ENCODE data around the gene SPAG6. TPM values are rescaled to one million over a fixed set of nuclear protein-coding genes. Genes with fewer than 3 reads are reported as not detected.

SPAG6 gene
- polyA plus RNA-seq, 3 donors, result 0.11 to 0.13 TPM; not detected in 1

DNA sequence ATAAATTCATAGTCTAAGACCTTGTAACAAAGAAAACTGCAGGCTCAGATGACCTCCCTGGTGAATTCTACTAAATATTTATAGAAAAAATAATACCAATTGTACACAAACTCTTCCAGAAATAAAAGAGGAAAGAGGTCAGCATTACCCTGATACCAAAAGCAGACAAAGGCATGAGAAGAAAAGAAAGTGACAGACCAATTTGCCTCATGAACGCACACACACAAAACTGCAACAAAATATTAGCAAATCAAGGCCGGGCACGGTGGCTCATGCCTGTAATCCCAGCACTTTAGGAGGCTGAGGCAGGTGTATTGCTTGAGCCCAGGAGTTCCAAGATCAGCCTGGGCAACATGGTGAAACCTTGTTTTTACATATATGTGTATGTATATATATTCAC lies 41.8 kb upstream of the SPAG6 start:
- Histone ChIP-seq H3K79me2 (ENCODE audit: insufficient read depth, low read length) (no peaks in the 10 kb centered on the region), H3K36me3 (replicated peaks in 1 of 2; ENCODE audit: control insufficient read depth in 1 of 2, insufficient read depth in 2 of 2, low read length in 2 of 2) (no peaks in the 10 kb centered on the region), H4K20me1 (ENCODE audit: insufficient read depth, low read length) (no peaks in the 10 kb centered on the region), H3K9me3 (replicated peaks in 1 of 2; ENCODE audit: control insufficient read depth in 1 of 2, insufficient read depth in 1 of 2, low read length in 2 of 2) (no peaks in the 10 kb centered on the region), H3K27me3 (ENCODE audit: control insufficient read depth in 2 of 2, insufficient read depth in 2 of 2, low read length in 2 of 2) (no peaks in the 10 kb centered on the region), H3K4me3 (replicated peaks in 1 of 3; ENCODE audit: low read depth in 2 of 3, low read length in 3 of 3) (no peak overlapping the region), H3K27ac (ENCODE audit: low read depth in 1 of 2, low read length in 2 of 2) (no peak overlapping the region), H2AFZ (ENCODE audit: insufficient read depth, low read depth, low read length, poor library complexity, severe bottlenecking) (no peak overlapping the region), H3K4me1 (ENCODE audit: control insufficient read depth in 1 of 2, insufficient read depth in 2 of 2, low read length in 2 of 2) (no peaks in the 10 kb centered on the region), H3K4me2 (replicated peaks; ENCODE audit: extremely low read depth, low read length, poor library complexity, severe bottlenecking) (no peak overlapping the region), H3K9ac (ENCODE audit: insufficient read depth, low read length, poor library complexity, severe bottlenecking) (no peak overlapping the region)
- H3K4me1 Mint-ChIP-seq, result no peaks in the 10 kb centered on the region
- no peaks in the 10 kb centered on the region for H3K36me3 Mint-ChIP-seq
- H3K4me3 Mint-ChIP-seq, result no peak overlapping the region
- intact Hi-C loops (cut with micrococcal nuclease), result no loop called here
- peaks cover 0 to 1% (median 0%) of the 10 kb centered on the region in 3 donors for H3K27me3 Mint-ChIP-seq (ENCODE audit: low read depth in 3 of 3)
- TF ChIP-seq, protein P1, sequence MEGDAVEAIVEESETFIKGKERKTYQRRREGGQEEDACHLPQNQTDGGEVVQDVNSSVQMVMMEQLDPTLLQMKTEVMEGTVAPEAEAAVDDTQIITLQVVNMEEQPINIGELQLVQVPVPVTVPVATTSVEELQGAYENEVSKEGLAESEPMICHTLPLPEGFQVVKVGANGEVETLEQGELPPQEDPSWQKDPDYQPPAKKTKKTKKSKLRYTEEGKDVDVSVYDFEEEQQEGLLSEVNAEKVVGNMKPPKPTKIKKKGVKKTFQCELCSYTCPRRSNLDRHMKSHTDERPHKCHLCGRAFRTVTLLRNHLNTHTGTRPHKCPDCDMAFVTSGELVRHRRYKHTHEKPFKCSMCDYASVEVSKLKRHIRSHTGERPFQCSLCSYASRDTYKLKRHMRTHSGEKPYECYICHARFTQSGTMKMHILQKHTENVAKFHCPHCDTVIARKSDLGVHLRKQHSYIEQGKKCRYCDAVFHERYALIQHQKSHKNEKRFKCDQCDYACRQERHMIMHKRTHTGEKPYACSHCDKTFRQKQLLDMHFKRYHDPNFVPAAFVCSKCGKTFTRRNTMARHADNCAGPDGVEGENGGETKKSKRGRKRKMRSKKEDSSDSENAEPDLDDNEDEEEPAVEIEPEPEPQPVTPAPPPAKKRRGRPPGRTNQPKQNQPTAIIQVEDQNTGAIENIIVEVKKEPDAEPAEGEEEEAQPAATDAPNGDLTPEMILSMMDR (IDR thresholded peaks at IDR 0.05), result no peak
- DNase-seq, result no peak
- no peaks in the 10 kb centered on the region for H3K9me3 Mint-ChIP-seq
- WGBS (ENCODE audit: insufficient coverage), result no CpG with 5 or more reads among the region's 3 CpGs
- no peak overlapping the region for H3K27ac Mint-ChIP-seq

DNA sequence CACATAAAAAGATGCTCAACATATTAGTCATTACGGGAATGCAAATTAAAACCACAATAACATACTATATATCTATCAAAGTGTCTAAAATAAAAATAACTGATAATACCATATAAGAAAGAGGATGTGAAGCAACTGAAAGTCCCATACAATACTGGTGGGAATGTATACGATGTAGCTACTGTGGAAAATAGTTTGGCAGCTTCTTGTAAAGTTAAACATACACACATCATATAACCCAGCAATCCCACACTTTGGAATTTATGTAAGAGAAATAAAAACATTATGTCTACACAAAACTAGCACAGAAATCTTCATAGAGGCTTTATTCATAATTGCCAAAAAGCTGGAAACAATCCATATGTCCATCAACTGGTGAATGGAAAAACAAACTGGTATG lies 39.6 kb upstream of the SPAG6 start:
- Histone ChIP-seq H3K4me1 (ENCODE audit: control insufficient read depth in 1 of 2, insufficient read depth in 2 of 2, low read length in 2 of 2) (no peaks in the 10 kb centered on the region), H3K36me3 (replicated peaks in 1 of 2; ENCODE audit: control insufficient read depth in 1 of 2, insufficient read depth in 2 of 2, low read length in 2 of 2) (no peaks in the 10 kb centered on the region), H2AFZ (ENCODE audit: insufficient read depth, low read depth, low read length, poor library complexity, severe bottlenecking) (no peak overlapping the region), H3K4me3 (replicated peaks in 1 of 3; ENCODE audit: low read depth in 2 of 3, low read length in 3 of 3) (no peak overlapping the region), H3K27ac (ENCODE audit: low read depth in 1 of 2, low read length in 2 of 2) (no peak overlapping the region), H4K20me1 (ENCODE audit: insufficient read depth, low read length) (no peaks in the 10 kb centered on the region), H3K79me2 (ENCODE audit: insufficient read depth, low read length) (no peaks in the 10 kb centered on the region), H3K27me3 (ENCODE audit: control insufficient read depth in 2 of 2, insufficient read depth in 2 of 2, low read length in 2 of 2) (no peaks in the 10 kb centered on the region), H3K4me2 (replicated peaks; ENCODE audit: extremely low read depth, low read length, poor library complexity, severe bottlenecking) (no peak overlapping the region), H3K9ac (ENCODE audit: insufficient read depth, low read length, poor library complexity, severe bottlenecking) (no peak overlapping the region), H3K9me3 (replicated peaks in 1 of 2; ENCODE audit: control insufficient read depth in 1 of 2, insufficient read depth in 1 of 2, low read length in 2 of 2) (no peaks in the 10 kb centered on the region)
- H3K27ac Mint-ChIP-seq, result no peak overlapping the region
- H3K27me3 Mint-ChIP-seq (ENCODE audit: low read depth in 3 of 3), result peaks cover 0 to 2% (median 1%) of the 10 kb centered on the region in 3 donors
- no peaks in the 10 kb centered on the region for H3K9me3 Mint-ChIP-seq
- DNase-seq, result no peak
- WGBS (ENCODE audit: insufficient coverage), result no CpG with 5 or more reads among the region's 2 CpGs
- intact Hi-C loops (cut with micrococcal nuclease), result no loop called here
- H3K4me1 Mint-ChIP-seq, result no peaks in the 10 kb centered on the region
- no peak overlapping the region for H3K4me3 Mint-ChIP-seq
- TF ChIP-seq, protein P1 (IDR thresholded peaks at IDR 0.05), result no peak
- no peaks in the 10 kb centered on the region for H3K36me3 Mint-ChIP-seq

All from CD14-positive monocyte (primary cell).